Heart right ventricle (tissue), 16 donors: ENCODE results near the gene NF1. TPM values are rescaled to one million over a fixed set of nuclear protein-coding genes. Genes with fewer than 3 reads are reported as not detected.

Source experiments
- ATAC-seq, 8 donors: fragments of 200-7000 bp; cut with Tn5 transposase; one replicate each; pipeline ENCODE4 v1.9.1; 2020; ENCODE audit warnings: mild to moderate bottlenecking in 8 of 8, moderate library complexity in 8 of 8, moderate number of reproducible peaks in 1 of 8
- DNase-seq, 2 donors: peaks; one replicate each; pipeline ENCODE4 v3.0.0-alpha.2; 2020
- H3K27ac ChIP-seq, 10 donors: fragments of 200-600 bp; sonication (generic) in 2 of 10; one replicate each; pipeline versions ENCODE4 v1.5.0 to v1.8.0; 2020 to 2022; ENCODE audit warnings: mild to moderate bottlenecking in 3 of 10
- H3K27me3 ChIP-seq, 7 donors: fragments of 200-600 bp; one replicate each; pipeline ENCODE4 v1.8.0; 2021 to 2022; ENCODE audit warnings: mild to moderate bottlenecking in 2 of 7
- H3K36me3 ChIP-seq, 9 donors: fragments of 200-600 bp; sonication (generic) in 1 of 9; one replicate each; pipeline versions ENCODE4 v1.5.0 to v1.8.0; 2020 to 2022; ENCODE audit warnings: mild to moderate bottlenecking in 2 of 9
- H3K4me1 ChIP-seq, 9 donors: fragments of 200-600 bp; sonication (generic) in 1 of 9; one replicate each; pipeline versions ENCODE4 v1.5.0 to v1.8.0; 2020 to 2022; ENCODE audit warnings: mild to moderate bottlenecking in 4 of 9
- H3K4me3 ChIP-seq, 10 donors: fragments of 200-600 bp; sonication (generic) in 2 of 10; one replicate each; pipeline versions ENCODE4 v1.5.0 to v1.8.0; 2020 to 2022; ENCODE audit warnings: mild to moderate bottlenecking in 7 of 10, moderate library complexity in 2 of 10
- H3K9me3 ChIP-seq, 11 donors: fragments of 200-600 bp in 10 of 11; sonication (generic) in 2 of 11; one replicate each; pipeline versions ENCODE4 v1.5.0 to v1.8.0; 2013 to 2022; ENCODE audit warnings: mild to moderate bottlenecking in 2 of 11, control low read depth in 1 of 11, moderate library complexity in 1 of 11
- CTCF ChIP-seq, 9 donors: fragments of 200-600 bp; sonication (generic) in 2 of 9; IDR thresholded peaks; one replicate each; pipeline versions ENCODE4 v1.5.0 to v1.8.0; 2021 to 2022; ENCODE audit warnings: antibody characterized with exemption in 9 of 9, mild to moderate bottlenecking in 5 of 9, moderate library complexity in 1 of 9
- WGBS, 2 donors: extraction: QIAGEN DNeasy Blood & Tissue Kit; methylation state at CpG; one replicate each; pipeline ENCODE4 v1.1.7; 2013; ENCODE audit warnings: inconsistent platforms in 1 of 2; 5-methylcytosine and 5-hydroxymethylcytosine counted together
- intact Hi-C, 10 donors: fragments of 100-400 bp; cut with DNase I; formaldehyde crosslinking; loops; one replicate each; pipeline versions ENCODE4 v1.11.1 to v1.14.2; 2022
- polyA plus RNA-seq, 2 donors: library from polyadenylated mRNA; stranded (reverse); fragments of 200-250 nt; gene quantifications; one replicate each; pipeline ENCODE4 v1.2.3, GENCODE V29; 2013
- total RNA-seq, 10 donors: library from RNA; stranded (reverse); fragmentation: NEBNext Ultra II Directional in 3 of 10; extraction: Animal tissue kit (Norgen Biotek cat#: 25700) in 3 of 10; gene quantifications; one replicate each; pipeline versions ENCODE4 v1.2.1 to v1.2.4, GENCODE V29; 2021 to 2023
- donor health status: Arrhythmogenic right ventricular cardiomyopathy.
- donor health status: ischemic (EF 13 %, LVEDD 7.1; RV severe dilation, severe dysfunction).
- donor health status: healthy with polysubstance abuse.
- donor health status: DM: no; HTN: yes; CAD: no.
- donor health status: DM: no; HTN: no; CAD: no.
- donor health status: ischemic (EF 25% LVEDD 6.9; RV normal size, moderate dysfunction).
- donor health status: ischemic (EF 25% LVEDD 5.7; RV mildly dilated, moderate dysfunction).
- donor health status: healthy.
- donor health status: DM: yes; HTN: yes; CAD: no.
- donor health status: Ischemic cardiomyopathy.
- donor health status: ischemic (EF 35%, LVEDD 5.7; RV mildly dilated, moderate dysfunction).
- donor health status: nonischemic (EF 11% LVEDD 7.7; RV severe dilation, severe dysfunction).
- donor health status: DM: yes; HTN: yes; CAD: no.
- donor health status: PGD.
- donor health status: ischemic (EF 29% LVEDD 5.4; RV normal size, mild dysfunction).
- donor health status: nonischemic (EF 23%, LVEDD 6.1; RV moderate dilation, normal function).

Gene NF1
- total and polyA plus RNA-seq, 12 donors: 4.2 to 71.0 (median 54.6) TPM

DNA sequence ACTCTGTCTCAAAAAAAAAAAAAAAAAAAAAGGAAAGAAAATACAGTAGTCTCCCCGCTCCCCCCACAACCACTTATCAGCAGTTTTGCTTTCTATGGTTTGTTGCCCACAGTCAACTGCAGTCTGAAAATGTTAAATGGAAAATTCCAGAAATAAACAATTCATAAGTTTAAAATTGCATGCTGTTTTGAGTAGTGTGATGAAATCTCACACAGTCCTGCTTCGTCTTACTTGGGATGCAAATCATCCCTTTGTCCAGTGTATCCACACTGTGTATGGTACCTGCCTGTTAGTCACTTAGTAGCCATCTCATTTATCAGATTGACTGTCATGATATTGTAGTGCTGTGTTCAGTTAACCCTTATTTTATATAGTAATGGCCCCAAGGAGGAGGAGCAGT lies 41.5 kb downstream of the NF1 start:
- no peak overlapping the region for H3K27ac ChIP-seq
- no peaks in the 10 kb centered on the region for H3K27me3 ChIP-seq
- intact Hi-C loops: loop anchor here in 1 of 10 donors (5.0 kb wide), 1 partner anchor 249 kb away; no protein-coding TSS in a partner anchor
- no peak for DNase-seq
- TF ChIP-seq CTCF (IDR thresholded peaks at IDR 0.05): no peak
- no peak overlapping the region for H3K4me3 ChIP-seq
- peaks cover 0 to 36% (median 0%) of the 10 kb centered on the region in 9 donors for H3K36me3 ChIP-seq
- H3K9me3 ChIP-seq: peaks cover 0 to 5% (median 0%) of the 10 kb centered on the region in 11 donors
- 89 to 98% methylated on average over 2 of the region's 2 CpGs for WGBS, 2 donors
- H3K4me1 ChIP-seq: peaks cover 0 to 7% (median under 1%) of the 10 kb centered on the region in 9 donors
- no peak for ATAC-seq

DNA sequence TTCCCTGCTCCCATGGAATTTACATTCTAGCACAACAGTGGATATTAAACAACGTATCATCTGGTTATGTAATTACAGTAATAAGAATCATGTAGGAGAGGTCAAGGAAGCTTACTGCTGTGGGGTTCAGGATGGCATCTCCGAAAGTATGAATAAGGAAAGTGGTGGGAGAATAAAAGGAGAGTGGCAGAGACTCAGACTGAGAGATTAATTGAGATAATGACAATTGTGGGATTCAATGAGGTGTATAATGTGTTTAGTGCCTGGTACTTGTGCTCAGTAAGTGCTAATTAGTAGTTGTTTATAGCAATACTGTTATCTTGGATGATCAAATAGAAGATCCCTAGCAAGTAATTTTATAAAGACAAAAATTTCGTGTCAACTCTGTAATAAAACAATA lies 45.3 kb downstream of the NF1 start:
- H3K4me1 ChIP-seq: no peaks in the 10 kb centered on the region
- 93% methylated on average over 3 of the region's 3 CpGs for WGBS, 2 donors
- intact Hi-C loops: no loop called here
- peaks cover 0 to 36% (median 0%) of the 10 kb centered on the region in 9 donors for H3K36me3 ChIP-seq
- H3K27me3 ChIP-seq: no peaks in the 10 kb centered on the region
- TF ChIP-seq CTCF (IDR thresholded peaks at IDR 0.05): no peak
- ATAC-seq (no peak), DNase-seq (no peak)
- no peak overlapping the region for H3K4me3 ChIP-seq
- H3K27ac ChIP-seq: no peak overlapping the region
- peaks cover 0 to 5% (median 0%) of the 10 kb centered on the region in 11 donors for H3K9me3 ChIP-seq

- 98 to 99% methylated on average over 3 of the region's 3 CpGs for WGBS, 2 donors
- intact Hi-C loops: no loop called here
- no peak for ATAC-seq
- DNase-seq: no peak
- Histone ChIP-seq H3K27ac (no peak overlapping the region), H3K9me3 (no peaks in the 10 kb centered on the region), H3K36me3 (peaks cover 0 to 11% (median 0%) of the 10 kb centered on the region in 9 donors), H3K4me1 (peaks cover 0 to 16% (median 7%) of the 10 kb centered on the region in 9 donors), H3K27me3 (no peaks in the 10 kb centered on the region), H3K4me3 (no peak overlapping the region)
- no peak for TF ChIP-seq CTCF (IDR thresholded peaks at IDR 0.05)
These were observed 49.7 kb downstream of the NF1 start for GRCh38 chr17:31144428-31144827.

GRCh38 chr17:31144836-31145235 lies 50.1 kb downstream of the NF1 start:
- H3K36me3 ChIP-seq: peaks cover 0 to 11% (median 0%) of the 10 kb centered on the region in 9 donors
- 83 to 85% methylated on average over 7 of the region's 7 CpGs for WGBS, 2 donors
- no peak overlapping the region for H3K4me3 ChIP-seq
- H3K27me3 ChIP-seq: no peaks in the 10 kb centered on the region
- H3K9me3 ChIP-seq: no peaks in the 10 kb centered on the region
- DNase-seq (no peak), ATAC-seq (no peak)
- no peak overlapping the region for H3K27ac ChIP-seq
- no peak for TF ChIP-seq CTCF (IDR thresholded peaks at IDR 0.05)
- peaks cover 0 to 16% (median 7%) of the 10 kb centered on the region in 9 donors for H3K4me1 ChIP-seq
- intact Hi-C loops: no loop called here
